GOT3 (cell line): ENCODE measurements around the gene FAM219B.
"Not testable (repeated sequence)": the region's sequence is repeated elsewhere in the genome, so short reads cannot be mapped to it uniquely, and the experiment has no call there.

ENCODE experiments used
- DNase-seq: peaks from one replicate; lab custom pipeline; 2025; ENCODE audit warnings: mixed read lengths; lab: John Stamatoyannopoulos, UW

FAM219B gene

DNA sequence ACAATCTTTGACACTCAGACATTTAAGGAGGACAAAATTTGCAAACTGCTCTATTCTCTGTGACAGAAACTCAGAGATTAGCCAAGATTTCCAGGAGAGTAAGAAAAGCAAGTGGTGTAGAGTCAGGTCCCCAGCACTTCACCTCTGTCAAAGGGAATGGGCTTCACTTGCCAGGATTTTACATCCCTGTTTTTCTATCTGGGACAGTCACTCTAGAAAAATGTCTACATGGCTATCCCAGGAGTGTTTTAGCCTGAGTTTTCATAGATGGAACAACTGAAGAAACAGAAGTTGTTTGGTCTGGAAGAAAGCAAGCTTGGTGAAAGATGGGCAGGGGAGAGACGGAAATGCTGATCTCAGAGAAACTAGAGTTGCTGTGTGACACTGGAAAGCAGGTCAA lies 3.0 kb downstream of the FAM219B start:
- no peak for DNase-seq

DNA sequence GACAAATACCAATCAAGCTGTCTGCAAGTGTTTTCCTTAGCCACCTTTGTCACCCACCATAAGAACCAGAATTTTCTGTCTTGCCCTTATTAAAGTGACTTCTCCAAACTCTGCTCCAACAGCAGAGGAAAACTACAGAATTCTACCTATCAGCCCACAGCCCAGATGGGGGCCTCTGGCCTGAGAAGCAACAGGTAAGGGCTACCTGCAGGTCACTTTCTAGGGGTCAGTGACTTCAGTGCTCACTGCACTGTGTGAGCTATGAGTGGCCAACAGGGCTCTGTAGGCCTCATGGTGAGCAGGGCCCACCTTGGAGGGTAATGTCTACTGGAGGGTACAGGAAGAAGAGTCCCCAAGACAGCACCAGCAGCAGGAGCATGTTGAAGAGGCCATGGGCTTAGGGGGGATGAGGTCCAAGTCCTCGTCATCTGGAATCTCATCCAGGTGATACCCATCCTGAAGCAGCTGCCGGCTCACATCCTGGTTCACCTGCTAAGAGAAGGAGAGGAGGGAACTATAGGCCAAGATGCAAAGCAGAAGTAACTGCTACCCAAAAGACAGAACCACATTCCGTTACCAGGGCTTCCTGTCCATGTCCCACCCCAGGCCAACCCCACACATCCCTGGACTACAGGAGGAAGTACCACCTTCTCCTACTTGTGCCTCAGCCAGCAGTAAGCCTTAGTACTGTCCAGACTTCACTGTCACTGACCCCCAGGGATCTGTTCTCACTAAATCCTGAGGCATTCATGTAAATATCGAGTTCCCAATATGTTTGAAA lies 4.2 kb downstream of the FAM219B start:
- no peak for DNase-seq

GRCh38 chr15:74901612-74902063 lies 5.0 kb downstream of the FAM219B start:
- DNase-seq = peak; percentile 10

- DNase-seq = no peak
These were observed 9.3 kb downstream of the FAM219B start for GRCh38 chr15:74897300-74897701.

DNA sequence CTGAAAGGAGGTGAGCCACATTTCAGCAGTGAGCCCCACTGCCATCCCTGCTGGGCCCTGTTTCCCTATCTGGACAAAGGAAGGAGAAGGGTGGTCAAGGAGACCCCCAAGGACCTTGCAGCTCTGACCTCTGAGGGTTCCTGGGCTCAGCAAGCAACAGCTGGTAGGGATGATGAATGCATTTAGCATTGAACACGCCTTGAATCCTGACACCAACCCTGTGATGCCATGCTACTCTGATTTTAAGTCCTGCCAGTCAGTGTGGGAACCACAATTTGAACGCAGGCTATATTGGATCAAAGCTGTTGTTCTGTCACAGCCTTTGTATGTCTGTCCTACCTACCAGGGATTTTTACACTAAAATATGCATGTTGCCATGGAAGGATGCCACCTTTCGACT lies 10.3 kb downstream of the FAM219B start:
- DNase-seq = no peak

DNA sequence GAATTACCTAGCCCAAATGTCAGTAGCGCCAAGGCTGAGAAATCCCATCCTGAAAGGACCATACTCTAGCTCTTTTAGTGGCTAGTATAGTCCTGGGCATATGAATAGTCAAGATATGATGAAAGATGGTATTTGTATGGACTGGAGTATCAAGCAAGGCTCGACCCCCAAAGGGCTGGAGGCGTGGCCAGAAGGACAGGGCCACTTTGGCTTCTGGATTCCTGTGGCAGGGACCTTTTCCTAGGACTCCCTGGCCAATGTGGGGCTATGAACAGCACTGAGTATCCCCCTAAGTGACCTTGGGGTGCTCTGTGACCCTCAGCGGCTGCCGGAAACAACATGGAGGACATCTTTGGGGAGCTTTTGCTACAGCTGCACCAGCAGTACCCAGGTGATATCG lies 10.8 kb downstream of the FAM219B start:
- no peak for DNase-seq

DNA sequence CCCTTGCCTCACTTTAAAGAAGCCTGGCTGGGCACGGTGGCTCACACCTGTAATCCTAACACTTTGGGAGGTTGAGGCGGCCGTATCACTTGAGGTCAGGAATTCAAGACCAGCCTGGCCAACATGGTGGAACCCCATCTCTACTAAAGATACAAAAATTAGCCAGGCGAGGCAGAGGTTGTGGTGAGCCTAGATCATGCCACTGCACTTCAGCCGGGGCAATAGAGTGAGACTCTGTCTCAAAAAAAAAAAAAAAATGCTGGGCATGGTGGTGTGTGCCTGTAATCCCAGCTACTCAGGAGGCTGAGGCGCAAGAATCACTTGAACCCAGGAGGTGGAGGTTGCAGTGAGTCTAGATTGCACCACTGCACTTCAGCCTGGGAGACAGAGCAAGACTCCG lies 12.3 kb downstream of the FAM219B start:
- DNase-seq = not testable (repeated sequence)

GRCh38 chr15:74893627-74894026 lies 13.0 kb downstream of the FAM219B start:
- no peak for DNase-seq

GRCh38 chr15:74892931-74893330 lies 13.7 kb downstream of the FAM219B start:
- no peak for DNase-seq

- no peak for DNase-seq
These were observed 14.3 kb downstream of the FAM219B start for GRCh38 chr15:74892313-74892712.

- no peak for DNase-seq
These were observed 15.2 kb downstream of the FAM219B start for GRCh38 chr15:74891469-74891868.

DNA sequence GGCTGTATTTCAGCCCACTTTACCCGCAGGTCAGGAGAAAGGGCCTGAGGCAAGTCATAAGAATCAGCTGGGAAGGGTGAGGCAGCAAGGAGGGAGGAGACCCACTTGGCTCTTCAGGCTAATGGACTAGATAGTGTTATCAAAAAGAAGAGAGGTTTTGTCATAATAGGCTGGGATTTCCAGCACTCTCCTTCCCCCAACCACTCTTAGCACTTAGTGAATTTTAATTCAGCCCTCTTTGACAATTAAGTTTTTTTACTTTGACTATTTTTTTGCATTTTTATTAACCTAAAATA lies 16.0 kb downstream of the FAM219B start:
- DNase-seq = no peak

DNA sequence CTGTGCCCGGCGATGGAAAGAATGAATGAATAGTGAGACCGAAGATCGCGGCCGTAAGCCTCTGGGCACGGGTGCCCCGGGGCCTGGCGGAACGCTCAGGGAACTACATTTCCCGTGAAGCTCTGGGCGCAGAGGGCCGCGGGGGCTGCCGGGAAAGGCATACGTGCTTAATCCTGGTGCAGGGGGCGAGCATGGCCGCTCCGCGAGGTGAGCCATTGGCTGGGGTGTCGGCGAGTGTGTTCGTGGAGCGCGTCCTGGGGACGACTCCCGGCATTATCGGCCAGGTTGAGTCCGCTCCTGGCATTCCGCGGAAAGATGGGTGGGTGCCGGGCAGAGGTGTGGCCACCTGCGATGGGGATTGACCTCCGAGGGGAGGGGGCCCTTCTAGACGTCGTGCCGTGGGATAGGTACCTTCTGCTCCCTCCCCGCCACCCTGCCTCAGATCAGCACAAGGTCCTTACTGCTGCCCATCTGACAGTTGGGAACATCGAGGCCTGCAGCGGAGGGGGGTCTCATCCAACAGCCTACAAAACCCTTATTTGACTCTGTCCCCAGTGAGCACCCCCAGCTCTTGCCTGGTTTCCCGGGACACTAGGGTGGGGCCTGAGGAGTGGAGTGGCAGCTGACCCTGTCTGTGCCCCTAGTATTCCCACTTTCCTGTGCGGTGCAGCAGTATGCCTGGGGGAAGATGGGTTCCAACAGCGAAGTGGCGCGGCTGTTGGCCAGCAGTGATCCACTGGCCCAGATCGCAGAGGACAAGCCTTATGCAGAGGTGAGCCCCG lies 16.6 kb downstream of the FAM219B start, which contains the start of gene MPI:
TSS of gene MPI (plus strand) at position 160 of the 782 bp plus-strand sequence. CDS start at position 192, 32 bp downstream.
- peak; percentile 9 for DNase-seq

GRCh38 chr15:74889390-74889882 lies 17.2 kb downstream of the FAM219B start:
- no peak for DNase-seq

GRCh38 chr15:74888716-74889115 lies 17.9 kb downstream of the FAM219B start:
- no peak for DNase-seq

DNA sequence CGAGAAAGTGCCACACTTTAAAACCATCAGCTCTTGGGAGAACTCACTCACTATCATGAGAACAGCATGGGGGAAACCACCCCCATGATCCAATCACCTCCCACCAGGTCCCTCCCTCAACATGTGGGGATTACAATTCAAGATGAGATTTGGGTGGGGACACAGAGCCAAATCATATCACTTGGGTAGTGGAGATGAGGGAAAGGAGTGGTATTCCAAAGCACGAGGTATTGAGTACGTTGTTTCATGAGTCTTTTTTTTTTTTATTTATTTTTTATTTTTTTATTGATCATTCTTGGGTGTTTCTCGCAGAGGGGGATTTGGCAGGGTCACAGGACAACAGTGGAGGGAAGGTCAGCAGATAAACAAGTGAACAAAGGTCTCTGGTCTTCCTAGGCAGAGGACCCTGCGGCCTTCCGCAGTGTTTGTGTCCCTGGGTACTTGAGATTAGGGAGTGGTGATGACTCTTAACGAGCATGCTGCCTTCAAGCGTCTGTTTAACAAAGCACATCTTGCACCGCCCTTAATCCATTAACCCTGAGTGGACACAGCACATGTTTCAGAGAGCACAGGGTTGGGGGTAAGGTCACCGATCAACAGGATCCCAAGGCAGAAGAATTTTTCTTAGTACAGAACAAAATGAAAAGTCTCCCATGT lies 19.0 kb downstream of the FAM219B start:
- not testable (repeated sequence) for DNase-seq

GRCh38 chr15:74885461-74885860 lies 21.2 kb downstream of the FAM219B start:
- no peak for DNase-seq

GRCh38 chr15:74884428-74885223 lies 22.0 kb downstream of the FAM219B start:
- DNase-seq = no peak

DNA sequence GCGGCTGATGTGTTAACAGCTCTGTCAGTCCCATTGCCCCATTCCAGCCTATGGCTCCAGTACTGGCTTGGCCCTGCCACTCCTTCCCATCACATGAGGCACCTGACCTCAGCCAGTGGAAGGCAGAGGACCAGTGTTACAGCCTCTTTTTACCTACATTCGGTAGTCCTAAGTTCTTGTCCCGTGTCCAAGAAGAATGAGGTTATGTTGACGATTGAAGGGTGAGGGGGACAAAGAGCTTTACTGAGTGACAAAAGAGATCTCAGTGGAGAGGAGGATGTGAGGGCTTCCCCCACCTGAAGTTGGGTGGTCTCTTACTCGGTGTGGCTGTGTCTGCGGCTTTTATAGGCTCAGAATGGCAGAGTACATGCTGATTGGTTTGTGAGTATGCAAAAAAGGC lies 24.1 kb downstream of the FAM219B start:
- no peak for DNase-seq

DNA sequence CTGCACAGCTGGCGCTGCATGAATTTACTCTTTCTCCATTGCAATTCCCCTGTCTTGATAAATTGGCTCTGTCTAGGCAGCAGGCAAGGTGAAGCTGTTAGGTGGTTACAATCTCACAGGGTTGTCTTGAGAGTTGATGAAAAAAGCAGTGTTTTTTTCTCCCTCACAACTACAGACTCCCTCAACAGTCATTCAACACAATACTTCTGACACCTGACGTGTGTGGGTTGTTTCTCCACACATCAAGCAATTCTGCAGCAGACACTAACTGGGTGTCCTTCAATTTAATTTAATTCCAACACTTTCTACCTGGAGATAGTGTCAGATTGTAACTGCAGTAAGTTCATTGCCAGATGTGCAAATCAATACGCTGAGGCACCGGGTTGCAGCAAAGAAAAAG lies 28.4 kb downstream of the FAM219B start:
- DNase-seq = no peak

- DNase-seq = no peak
These were observed 32.8 kb downstream of the FAM219B start for GRCh38 chr15:74873756-74874424.
